Pancreas (tissue), 10 donors: ENCODE data around the gene ITPKB. TPM values are rescaled to one million over a fixed set of nuclear protein-coding genes. Genes with fewer than 3 reads are reported as not detected.
A peak's percentile ranks its signal among the peaks of the same experiment; 100 is the strongest.

Source experiments
- ATAC-seq, 4 donors: fragments of 200-7000 bp; cut with Tn5 transposase; one replicate each; pipeline versions ENCODE4 v1.8.0 to v1.9.1; 2020; ENCODE audit warnings: mild to moderate bottlenecking in 4 of 4, moderate library complexity in 4 of 4
- DNase-seq, 6 donors: peaks; one replicate each; pipeline ENCODE4 v3.0.0-alpha.2; 2020
- FAIRE-seq: peaks from 2 replicates; lab custom pipeline; 2012; peaks lifted over from hg19 to GRCh38; lab: Jason Lieb, UNC
- H3K27ac ChIP-seq, 4 donors: fragments of 200-600 bp; sonication (generic); 1 replicate in 3 of 4; 2 replicates in 1 of 4; pipeline versions ENCODE4 v1.5.0 to v1.8.0; 2020
- H3K27me3 ChIP-seq, 4 donors: fragments of 200-600 bp; one replicate each; pipeline ENCODE4 v1.8.0; 2021
- H3K36me3 ChIP-seq, 3 donors: fragments of 200-600 bp; sonication (generic) in 1 of 3; one replicate each; pipeline versions ENCODE4 v1.5.0 to v1.8.0; 2020 to 2021
- H3K4me1 ChIP-seq, 3 donors: fragments of 200-600 bp; one replicate each; pipeline ENCODE4 v1.8.0; 2021
- H3K4me3 ChIP-seq, 4 donors: fragments of 200-600 bp; sonication (generic) in 2 of 4; one replicate each; pipeline versions ENCODE4 v1.5.0 to v1.8.0; 2020 to 2021
- H3K9me3 ChIP-seq, 4 donors: fragments of 200-600 bp; one replicate each; pipeline ENCODE4 v1.8.0; 2021
- CTCF ChIP-seq, 4 donors: fragments of 200-600 bp; sonication (generic) in 3 of 4; IDR thresholded peaks; one replicate each; pipeline versions ENCODE4 v1.5.0 to v1.8.0; 2021; ENCODE audit warnings: antibody characterized with exemption in 4 of 4
- WGBS, 2 donors: extraction: QIAGEN DNeasy Blood & Tissue Kit; methylation state at CpG; one replicate each; pipeline ENCODE4 v1.1.7; 2013; 5-methylcytosine and 5-hydroxymethylcytosine counted together
- intact Hi-C, 3 donors: fragments of 100-400 bp; cut with DNase I; formaldehyde crosslinking; loops; one replicate each; pipeline versions ENCODE4 v1.11.1 to v1.14.2; 2022
- polyA plus RNA-seq, 2 donors: library from polyadenylated mRNA; stranded (reverse); fragments of 200-250 nt; gene quantifications; one replicate each; pipeline ENCODE4 v1.2.3, GENCODE V29; 2013
- total RNA-seq, 6 donors: library from RNA; stranded (reverse); fragmentation: NEBNext Ultra II Directional in 4 of 6; extraction: Animal tissue kit (Norgen Biotek cat#: 25700) in 4 of 6; gene quantifications; one replicate each; pipeline versions ENCODE4 v1.2.1 to v1.2.4, GENCODE V29; 2021 to 2023
- donor health status: healthy with polysubstance abuse.
- donor health status: DM: no; HTN: no; CAD: no; lungs with moderate emphysema.
- donor health status: DM: no; HTN: no; CAD: no.
- donor health status: control.
- donor health status: control.
- donor health status: Bipolar disorder and iron deficiency.
- donor health status: DM: yes; HTN: yes; CAD: no.
- donor health status: DM: no; HTN: no; CAD: no.
- donor health status: DM: no; HTN: no; CAD: no.
- donor health status: DM: yes; HTN: yes; CAD: no.

Gene ITPKB
- total and polyA plus RNA-seq, 8 donors = 3.8 to 13.9 (median 5.5) TPM

DNA sequence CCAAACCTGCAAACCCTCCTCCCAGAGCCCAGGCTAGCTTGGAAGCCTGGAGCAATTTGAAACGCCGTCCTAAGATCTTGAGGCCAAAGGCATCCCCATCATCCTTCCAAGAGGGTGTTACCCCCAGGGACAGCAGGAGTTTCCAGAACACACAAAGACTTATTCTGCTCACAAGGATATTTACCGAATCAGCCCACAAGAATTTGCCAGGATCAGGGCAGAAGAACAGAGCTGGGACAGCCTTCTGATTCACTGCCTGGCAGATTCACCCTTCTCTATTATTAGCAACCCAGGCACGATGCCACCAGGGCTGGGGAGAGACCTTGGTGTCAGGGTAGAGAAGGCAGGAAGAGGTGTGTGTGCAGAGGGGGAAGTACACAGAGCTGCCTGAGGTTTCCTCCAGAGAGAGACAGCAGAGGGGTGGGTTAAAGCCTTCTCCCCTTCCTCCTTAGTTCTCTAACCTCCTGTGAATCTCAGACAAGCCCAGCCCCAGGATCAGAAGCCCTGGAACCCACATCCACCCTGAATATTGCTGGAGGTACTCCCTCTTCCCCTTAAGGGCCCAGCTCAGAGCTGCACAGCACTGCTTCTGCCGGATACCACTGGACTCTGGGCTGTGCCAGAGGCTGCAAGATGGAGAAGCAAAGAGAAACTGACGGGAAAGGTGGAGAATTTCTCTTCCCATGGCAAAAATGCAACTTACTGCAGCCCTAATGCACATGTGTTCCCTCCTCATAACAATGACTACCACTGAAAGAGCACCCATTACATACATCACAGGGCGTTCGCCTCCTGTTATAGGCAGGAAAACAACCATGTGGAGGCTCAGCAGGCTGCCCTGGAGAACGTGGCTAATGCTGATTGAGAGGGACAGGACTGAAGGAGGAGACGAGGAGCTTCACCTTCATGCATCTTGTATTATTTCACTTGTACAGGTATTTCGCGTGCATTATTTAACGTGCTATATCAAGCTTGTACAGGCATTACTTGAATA is 61.8 kb downstream of the ITPKB start:
- FAIRE-seq (no peak), DNase-seq (peak in 2 of 6 donors; percentile 45 to 56), ATAC-seq (peak in 2 of 4 donors; percentile 27 to 36)
- no peaks in the 10 kb centered on the region for H3K9me3 ChIP-seq
- 76 to 80% methylated on average over 13 of the region's 13 CpGs for WGBS, 2 donors
- H3K4me3 ChIP-seq = no peak overlapping the region
- H3K4me1 ChIP-seq = peaks cover 0 to 17% (median 0%) of the 10 kb centered on the region in 3 donors
- intact Hi-C loops = no loop called here
- peak overlapping the region in 2 of 4 donors; percentile 15 to 17 for H3K27ac ChIP-seq
- H3K36me3 ChIP-seq = no peaks in the 10 kb centered on the region
- no peaks in the 10 kb centered on the region for H3K27me3 ChIP-seq
- TF ChIP-seq CTCF (IDR thresholded peaks at IDR 0.05) = no peak

DNA sequence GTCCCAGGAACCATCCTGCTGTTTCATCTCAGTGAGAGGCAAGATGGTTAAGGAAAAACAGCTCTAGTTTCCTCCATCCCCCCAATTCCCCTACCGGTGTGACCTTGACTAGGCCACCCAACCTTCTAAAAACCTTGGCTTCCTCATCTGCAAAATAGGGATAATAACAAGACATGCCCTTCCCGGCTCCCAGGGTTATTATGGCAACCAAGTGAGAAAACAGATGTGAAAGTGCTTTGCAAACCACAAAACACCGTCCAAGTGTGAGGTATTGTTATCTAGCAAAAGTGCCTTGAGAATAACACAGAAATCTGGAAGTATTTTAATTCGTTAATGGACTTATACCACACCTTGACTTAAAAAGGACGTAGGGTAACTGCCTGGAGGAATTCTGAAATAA is 62.7 kb downstream of the ITPKB start:
- intact Hi-C loops = no loop called here
- H3K36me3 ChIP-seq = no peaks in the 10 kb centered on the region
- 76% methylated on average over 5 of the region's 5 CpGs for WGBS, 2 donors
- ATAC-seq (no peak), FAIRE-seq (no peak), DNase-seq (no peak)
- no peak overlapping the region for H3K27ac ChIP-seq
- no peaks in the 10 kb centered on the region for H3K9me3 ChIP-seq
- no peaks in the 10 kb centered on the region for H3K27me3 ChIP-seq
- no peak for TF ChIP-seq CTCF (IDR thresholded peaks at IDR 0.05)
- H3K4me3 ChIP-seq = no peak overlapping the region
- peaks cover 0 to 17% (median 0%) of the 10 kb centered on the region in 3 donors for H3K4me1 ChIP-seq

DNA sequence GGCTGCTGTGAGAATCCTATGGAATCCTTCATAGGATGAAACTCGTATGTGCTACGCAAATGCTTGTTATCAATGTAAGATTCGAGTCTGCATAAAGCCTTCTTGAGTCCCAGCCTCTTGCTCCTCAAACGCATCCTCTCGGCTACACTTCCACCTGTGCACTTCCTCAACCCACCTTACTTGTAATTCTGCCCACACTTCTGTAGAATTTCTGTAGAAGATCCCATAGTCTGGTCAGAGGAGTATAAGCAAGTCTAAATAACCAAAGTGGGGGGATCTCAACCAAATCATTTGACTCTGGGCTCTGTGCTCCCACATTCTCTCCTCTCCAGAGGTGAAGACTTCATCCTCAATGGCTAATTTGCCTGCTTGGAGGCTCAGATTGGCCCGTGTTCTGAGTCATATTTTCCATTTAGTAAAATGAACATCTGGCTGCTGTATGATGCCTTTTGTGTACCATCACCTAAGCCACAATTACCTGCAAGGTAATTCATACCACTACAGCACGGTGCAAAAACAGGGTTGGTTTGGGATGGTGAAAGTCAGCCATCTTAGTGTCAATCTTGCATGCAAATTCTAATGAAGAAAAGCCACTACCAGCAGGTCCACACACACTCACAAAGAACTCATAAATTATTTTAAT is 63.2 kb downstream of the ITPKB start:
- Histone ChIP-seq H3K27ac (peak overlapping the region in 2 of 4 donors; percentile 38 to 62), H3K4me3 (no peak overlapping the region), H3K4me1 (peaks cover 0 to 17% (median 0%) of the 10 kb centered on the region in 3 donors), H3K27me3 (no peaks in the 10 kb centered on the region), H3K9me3 (no peaks in the 10 kb centered on the region), H3K36me3 (no peaks in the 10 kb centered on the region)
- DNase-seq (no peak), FAIRE-seq (no peak), ATAC-seq (no peak)
- intact Hi-C loops = no loop called here
- 85 to 87% methylated on average over 7 of the region's 7 CpGs for WGBS, 2 donors
- TF ChIP-seq CTCF (IDR thresholded peaks at IDR 0.05) = no peak

DNA sequence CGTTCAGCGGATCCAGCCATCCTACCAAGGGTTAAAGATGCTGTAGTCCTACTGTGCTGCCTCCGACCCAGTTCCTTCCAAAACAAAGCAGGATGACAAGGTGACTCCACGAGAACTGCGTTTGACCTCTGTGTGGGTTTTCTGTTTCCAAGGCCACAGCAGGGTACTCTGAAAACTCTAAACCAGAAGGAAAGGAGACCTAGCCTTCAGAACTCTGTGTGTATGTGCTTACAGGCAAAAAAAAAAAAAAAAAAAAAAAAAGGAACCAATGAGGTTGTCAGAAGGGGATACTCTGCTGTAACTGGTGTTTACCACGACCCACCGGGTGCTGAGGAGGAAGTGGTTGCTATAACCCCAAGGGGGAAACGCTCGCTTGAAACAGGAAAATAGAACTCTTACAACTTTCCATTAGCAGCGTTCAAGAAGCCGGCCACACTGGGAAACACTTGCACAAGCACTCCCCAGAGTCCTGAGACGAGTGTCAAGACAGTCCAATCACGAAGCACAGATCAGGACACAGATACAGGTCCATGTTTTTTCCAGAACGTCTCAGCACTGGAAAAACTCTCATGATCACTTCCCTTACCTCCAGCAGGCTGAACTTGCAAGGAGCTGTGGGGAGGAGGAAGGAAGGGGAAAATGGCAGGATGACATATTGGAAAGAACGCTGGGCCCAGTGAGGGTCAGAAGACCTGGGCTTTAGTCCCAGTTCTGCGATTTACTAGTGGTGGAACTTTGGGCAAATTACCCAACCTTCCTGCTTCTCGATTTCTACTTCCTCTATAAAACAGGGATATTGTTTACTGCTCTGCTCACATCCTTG is 64.0 kb downstream of the ITPKB start:
- peak in 3 of 4 donors; percentile 22 to 44 (median 32) for ATAC-seq
- H3K4me3 ChIP-seq = no peak overlapping the region
- no peak for TF ChIP-seq CTCF (IDR thresholded peaks at IDR 0.05)
- H3K9me3 ChIP-seq = no peaks in the 10 kb centered on the region
- H3K4me1 ChIP-seq = peaks cover 0 to 17% (median 0%) of the 10 kb centered on the region in 3 donors
- H3K36me3 ChIP-seq = no peaks in the 10 kb centered on the region
- DNase-seq = peak in 2 of 6 donors; percentile 16 to 59
- intact Hi-C loops = no loop called here
- 69 to 76% methylated on average over 17 of the region's 17 CpGs for WGBS, 2 donors
- no peaks in the 10 kb centered on the region for H3K27me3 ChIP-seq
- FAIRE-seq = no peak
- H3K27ac ChIP-seq = peak overlapping the region in 2 of 4 donors; percentile 38 to 62
